Measurements from ENCODE around the gene FKBP3.

DNA sequence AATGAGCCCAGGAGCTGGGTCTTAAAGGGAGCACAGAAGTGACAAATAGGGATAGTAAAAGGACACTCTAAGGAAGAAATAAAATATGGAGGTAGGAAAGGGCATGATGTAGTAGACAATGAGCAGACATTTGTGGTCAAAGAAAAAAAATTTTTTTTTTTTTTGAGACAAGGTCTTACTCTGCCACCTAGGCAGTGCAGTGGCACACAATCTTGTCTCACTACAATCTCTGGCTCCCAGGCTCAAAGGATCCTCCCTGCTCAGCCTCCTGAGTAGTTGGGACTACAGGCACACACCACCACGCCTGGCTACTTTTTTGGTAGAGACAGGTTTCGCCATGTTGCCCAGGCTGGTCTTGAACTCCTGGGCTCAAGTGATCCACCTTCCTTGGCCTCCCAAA, 8.5 kb downstream of the FKBP3 start:
- TF ChIP-seq, protein P1, sequence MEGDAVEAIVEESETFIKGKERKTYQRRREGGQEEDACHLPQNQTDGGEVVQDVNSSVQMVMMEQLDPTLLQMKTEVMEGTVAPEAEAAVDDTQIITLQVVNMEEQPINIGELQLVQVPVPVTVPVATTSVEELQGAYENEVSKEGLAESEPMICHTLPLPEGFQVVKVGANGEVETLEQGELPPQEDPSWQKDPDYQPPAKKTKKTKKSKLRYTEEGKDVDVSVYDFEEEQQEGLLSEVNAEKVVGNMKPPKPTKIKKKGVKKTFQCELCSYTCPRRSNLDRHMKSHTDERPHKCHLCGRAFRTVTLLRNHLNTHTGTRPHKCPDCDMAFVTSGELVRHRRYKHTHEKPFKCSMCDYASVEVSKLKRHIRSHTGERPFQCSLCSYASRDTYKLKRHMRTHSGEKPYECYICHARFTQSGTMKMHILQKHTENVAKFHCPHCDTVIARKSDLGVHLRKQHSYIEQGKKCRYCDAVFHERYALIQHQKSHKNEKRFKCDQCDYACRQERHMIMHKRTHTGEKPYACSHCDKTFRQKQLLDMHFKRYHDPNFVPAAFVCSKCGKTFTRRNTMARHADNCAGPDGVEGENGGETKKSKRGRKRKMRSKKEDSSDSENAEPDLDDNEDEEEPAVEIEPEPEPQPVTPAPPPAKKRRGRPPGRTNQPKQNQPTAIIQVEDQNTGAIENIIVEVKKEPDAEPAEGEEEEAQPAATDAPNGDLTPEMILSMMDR (IDR thresholded peaks at IDR 0.05): no peak
- no peak for TF ChIP-seq EZH2 (IDR thresholded peaks at IDR 0.05; ENCODE audit: borderline replicate concordance, insufficient read depth, low read depth, low read length, poor library complexity, severe bottlenecking)
